GM12873 (cell line): ENCODE results near the gene MTA3.
A peak's percentile ranks its signal among the peaks of the same experiment; 100 is the strongest.

ENCODE experiments used
- CTCF ChIP-seq: IDR thresholded peaks from 2 replicates; pipeline ENCODE4 v1.5.1; 2012; ENCODE audit warnings: low read depth, mild to moderate bottlenecking, moderate library complexity, low read length, control low read depth; ENCODE audit not compliant: insufficient read depth; ENCODE audit errors: missing control alignments

Gene MTA3

DNA sequence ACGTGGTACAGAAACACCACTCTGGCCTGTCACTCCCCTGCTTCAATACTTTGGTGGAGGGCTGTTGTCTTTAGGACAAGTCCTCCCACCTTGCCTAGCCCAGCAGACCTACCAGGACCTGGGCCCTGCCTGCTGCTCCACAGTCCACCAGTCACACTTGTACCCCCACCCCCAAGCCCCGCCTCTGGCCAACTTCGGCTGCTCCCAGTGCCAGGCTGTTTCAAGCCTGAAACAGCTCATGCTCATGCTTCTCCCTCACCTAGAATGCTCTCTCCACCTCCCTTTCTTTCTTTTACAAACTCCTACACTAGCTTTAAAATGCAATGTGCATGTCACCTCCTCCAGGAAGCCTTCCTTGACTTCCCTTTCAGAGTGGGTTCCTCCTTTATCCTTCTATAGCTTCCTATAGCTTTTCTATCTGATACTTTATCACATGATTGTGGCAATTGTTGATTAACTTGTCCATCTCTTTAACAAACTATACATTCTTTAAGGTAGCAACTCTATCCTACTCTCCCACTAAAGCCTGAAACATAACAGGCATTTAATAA is 200.3 kb downstream of the MTA3 start:
- no peak for TF ChIP-seq CTCF

- no peak for TF ChIP-seq CTCF
Observed at GRCh38 chr2:42769583-42770287, 201.3 kb downstream of the MTA3 start.

GRCh38 chr2:42770288-42771131 is 202.1 kb downstream of the MTA3 start:
- peak; percentile 55 for TF ChIP-seq CTCF

DNA sequence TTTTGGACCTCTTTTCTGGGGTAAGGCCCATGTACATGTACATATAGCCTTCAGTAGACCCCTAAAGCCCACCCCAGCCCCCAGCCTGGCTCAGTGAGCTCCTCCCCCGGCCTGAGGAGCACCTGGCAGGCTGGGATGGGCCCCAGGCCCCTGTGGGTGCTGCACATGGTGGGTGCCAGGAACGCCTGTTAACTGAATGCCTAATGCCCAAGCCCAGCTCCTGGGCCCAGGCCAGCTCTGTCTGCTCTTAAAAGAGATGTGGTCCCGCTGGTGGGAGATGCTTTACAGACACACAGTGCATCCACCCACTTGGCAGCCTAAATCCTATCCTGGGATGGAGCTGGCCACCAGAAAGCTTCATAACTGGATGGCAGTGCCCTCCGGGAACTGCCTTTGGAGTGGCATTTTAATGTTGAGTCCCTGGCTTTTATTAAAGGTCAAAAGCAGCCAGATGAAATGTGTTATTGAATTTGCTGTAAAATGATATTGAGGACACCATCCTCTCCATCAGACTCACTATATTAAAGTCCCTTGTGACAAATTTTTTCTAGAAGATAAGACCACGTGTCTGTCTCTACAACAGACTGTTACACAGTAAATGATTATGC is 203.2 kb downstream of the MTA3 start:
- no peak for TF ChIP-seq CTCF

- TF ChIP-seq CTCF: no peak
Observed at GRCh38 chr2:42775186-42775585, 206.8 kb downstream of the MTA3 start.

- no peak for TF ChIP-seq CTCF
Observed at GRCh38 chr2:42775810-42776209, 207.4 kb downstream of the MTA3 start.
